HG02973 (cell line): ENCODE results near the gene PSEN2.
A peak's percentile ranks its signal among the peaks of the same experiment; 100 is the strongest.

Experiments used
- ATAC-seq: cut with Tn5 transposase; IDR thresholded peaks from one replicate; pipeline ENCODE4 v1.9.1; 2021; ENCODE audit warnings: moderate library complexity; ENCODE audit not compliant: unreplicated experiment

PSEN2 gene

GRCh38 chr1:226863446-226863845 is 7.0 kb upstream of the PSEN2 start:
- ATAC-seq = no peak

- no peak for ATAC-seq
These were observed 6.1 kb upstream of the PSEN2 start for GRCh38 chr1:226864311-226864710.

- no peak for ATAC-seq
These were observed 4.8 kb upstream of the PSEN2 start for GRCh38 chr1:226865590-226865989.

GRCh38 chr1:226867461-226868054 is 2.9 kb upstream of the PSEN2 start:
- ATAC-seq = no peak

- no peak for ATAC-seq
These were observed 1.7 kb upstream of the PSEN2 start for GRCh38 chr1:226868726-226869125.

GRCh38 chr1:226870026-226870400 is 403 bp upstream of the PSEN2 start:
- ATAC-seq = no peak

GRCh38 chr1:226871636-226872327 is 1.4 kb downstream of the PSEN2 start:
- ATAC-seq = no peak

- no peak for ATAC-seq
These were observed 2.0 kb downstream of the PSEN2 start for GRCh38 chr1:226872437-226872836.

GRCh38 chr1:226873771-226874578 is 3.6 kb downstream of the PSEN2 start:
- ATAC-seq = no peak

GRCh38 chr1:226874579-226875425 is 4.4 kb downstream of the PSEN2 start:
- no peak for ATAC-seq

- ATAC-seq = no peak
These were observed 5.4 kb downstream of the PSEN2 start for GRCh38 chr1:226875641-226876295.

- no peak for ATAC-seq
These were observed 7.3 kb downstream of the PSEN2 start for GRCh38 chr1:226877669-226878068.

- ATAC-seq = no peak
These were observed 10.2 kb downstream of the PSEN2 start for GRCh38 chr1:226880372-226881287.

- ATAC-seq = no peak
These were observed 11.2 kb downstream of the PSEN2 start for GRCh38 chr1:226881515-226882185.

GRCh38 chr1:226882187-226882586 is 11.8 kb downstream of the PSEN2 start:
- peak; percentile 1 for ATAC-seq

GRCh38 chr1:226882631-226883409 is 12.4 kb downstream of the PSEN2 start:
- peak; percentile 94 for ATAC-seq

GRCh38 chr1:226883630-226884029 is 13.2 kb downstream of the PSEN2 start:
- no peak for ATAC-seq

GRCh38 chr1:226884116-226884625 is 13.8 kb downstream of the PSEN2 start:
- no peak for ATAC-seq
